Measurements from ENCODE around the gene BCL11B. TPM values are rescaled to one million over a fixed set of nuclear protein-coding genes. Genes with fewer than 3 reads are reported as not detected.

Gene BCL11B
- polyA plus RNA-seq, 4 donors = 0.45 to 5.1 (median 1.5) TPM

- DNase-seq (no peak), FAIRE-seq (no peak)
- Histone ChIP-seq H3K4me3 (ENCODE audit: low read depth in 1 of 3, low read length in 3 of 3) (no peak overlapping the region), H3K27me3 (ENCODE audit: control insufficient read depth in 3 of 3, insufficient read depth in 3 of 3, low read length in 3 of 3) (peaks cover 0 to 2% (median 1%) of the 10 kb centered on the region in 3 donors), H3K27ac (ENCODE audit: low read depth in 1 of 3, low read length in 2 of 3) (no peak overlapping the region), H3K4me1 (ENCODE audit: control insufficient read depth in 3 of 3, insufficient read depth in 2 of 3, low read depth in 1 of 3, low read length in 2 of 3) (no peaks in the 10 kb centered on the region), H3K36me3 (ENCODE audit: control insufficient read depth in 3 of 3, insufficient read depth in 2 of 3, low read depth in 1 of 3, low read length in 3 of 3) (no peaks in the 10 kb centered on the region), H3K9me3 (ENCODE audit: control insufficient read depth in 2 of 2, insufficient read depth in 1 of 2, low read depth in 1 of 2, low read length in 1 of 2) (no peaks in the 10 kb centered on the region)
- WGBS, 3 donors = 91 to 94% (median 94%) methylated on average over 7 to 8 of the region's 8 CpGs
These were observed 123.9 kb downstream of the BCL11B start for GRCh38 chr14:99148131-99148530.

DNA sequence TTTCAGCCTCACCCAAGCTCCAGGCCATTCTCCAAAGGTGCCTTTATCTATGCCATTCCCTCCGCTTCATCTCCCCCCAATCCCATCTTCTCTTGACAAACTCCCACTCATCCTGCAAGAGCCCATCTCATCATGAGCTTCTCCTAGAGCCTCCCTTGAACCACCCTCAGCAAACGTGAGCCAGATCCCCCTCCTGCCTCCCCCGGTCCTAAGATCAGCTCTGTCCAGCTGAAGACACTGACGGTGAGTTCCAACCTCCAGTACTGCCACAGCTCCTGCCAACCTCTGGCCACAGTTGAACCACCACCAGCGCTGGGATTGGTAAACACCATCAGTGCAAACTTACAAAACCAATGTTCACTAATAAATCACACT is 124.6 kb downstream of the BCL11B start:
- 77 to 85% (median 79%) methylated on average over 5 of the region's 5 CpGs for WGBS, 3 donors
- FAIRE-seq (no peak), DNase-seq (no peak)
- H3K27ac ChIP-seq (ENCODE audit: low read depth in 1 of 3, low read length in 2 of 3) = no peak overlapping the region
- H3K36me3 ChIP-seq (ENCODE audit: control insufficient read depth in 3 of 3, insufficient read depth in 2 of 3, low read depth in 1 of 3, low read length in 3 of 3) = no peaks in the 10 kb centered on the region
- H3K4me1 ChIP-seq (ENCODE audit: control insufficient read depth in 3 of 3, insufficient read depth in 2 of 3, low read depth in 1 of 3, low read length in 2 of 3) = no peaks in the 10 kb centered on the region
- no peak overlapping the region for H3K4me3 ChIP-seq (ENCODE audit: low read depth in 1 of 3, low read length in 3 of 3)
- H3K9me3 ChIP-seq (ENCODE audit: control insufficient read depth in 2 of 2, insufficient read depth in 1 of 2, low read depth in 1 of 2, low read length in 1 of 2) = no peaks in the 10 kb centered on the region
- peaks cover 0 to 2% (median 1%) of the 10 kb centered on the region in 3 donors for H3K27me3 ChIP-seq (ENCODE audit: control insufficient read depth in 3 of 3, insufficient read depth in 3 of 3, low read length in 3 of 3)

GRCh38 chr14:99146616-99147365 is 125.2 kb downstream of the BCL11B start:
- H3K4me1 ChIP-seq (ENCODE audit: control insufficient read depth in 3 of 3, insufficient read depth in 2 of 3, low read depth in 1 of 3, low read length in 2 of 3) = no peaks in the 10 kb centered on the region
- H3K27ac ChIP-seq (ENCODE audit: low read depth in 1 of 3, low read length in 2 of 3) = no peak overlapping the region
- DNase-seq (no peak), FAIRE-seq (no peak)
- no peaks in the 10 kb centered on the region for H3K9me3 ChIP-seq (ENCODE audit: control insufficient read depth in 2 of 2, insufficient read depth in 1 of 2, low read depth in 1 of 2, low read length in 1 of 2)
- no peaks in the 10 kb centered on the region for H3K36me3 ChIP-seq (ENCODE audit: control insufficient read depth in 3 of 3, insufficient read depth in 2 of 3, low read depth in 1 of 3, low read length in 3 of 3)
- 86 to 93% (median 89%) methylated on average over 27 of the region's 27 CpGs for WGBS, 3 donors
- H3K27me3 ChIP-seq (ENCODE audit: control insufficient read depth in 3 of 3, insufficient read depth in 3 of 3, low read length in 3 of 3) = peaks cover 0 to 2% (median 1%) of the 10 kb centered on the region in 3 donors
- H3K4me3 ChIP-seq (ENCODE audit: low read depth in 1 of 3, low read length in 3 of 3) = no peak overlapping the region

DNA sequence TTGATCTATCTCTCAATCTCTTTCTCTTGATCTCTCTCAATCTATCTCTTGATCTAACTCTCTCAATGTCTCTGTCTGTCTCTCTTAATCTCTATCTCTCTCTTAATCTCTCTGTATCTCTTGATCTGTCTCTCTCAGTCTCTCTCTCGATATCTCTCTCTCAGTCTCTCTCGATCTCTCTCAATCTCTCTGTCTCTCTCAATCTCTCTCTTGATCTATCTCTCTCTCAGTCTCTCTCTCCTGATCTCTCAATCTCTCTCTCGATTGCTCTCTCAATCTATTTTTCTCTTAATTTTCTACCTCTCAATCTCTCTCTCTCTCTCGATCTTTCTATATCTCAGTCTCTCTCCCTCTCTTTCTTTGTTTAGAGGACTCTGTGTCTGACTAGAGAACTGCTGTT is 126.7 kb downstream of the BCL11B start:
- DNase-seq (no peak), FAIRE-seq (no peak)
- WGBS, 3 donors = 89 to 97% (median 92%) methylated on average over 4 of the region's 4 CpGs
- no peaks in the 10 kb centered on the region for H3K9me3 ChIP-seq (ENCODE audit: control insufficient read depth in 2 of 2, insufficient read depth in 1 of 2, low read depth in 1 of 2, low read length in 1 of 2)
- no peaks in the 10 kb centered on the region for H3K36me3 ChIP-seq (ENCODE audit: control insufficient read depth in 3 of 3, insufficient read depth in 2 of 3, low read depth in 1 of 3, low read length in 3 of 3)
- H3K27me3 ChIP-seq (ENCODE audit: control insufficient read depth in 3 of 3, insufficient read depth in 3 of 3, low read length in 3 of 3) = peaks cover 0 to 2% (median 0%) of the 10 kb centered on the region in 3 donors
- H3K4me3 ChIP-seq (ENCODE audit: low read depth in 1 of 3, low read length in 3 of 3) = no peak overlapping the region
- H3K27ac ChIP-seq (ENCODE audit: low read depth in 1 of 3, low read length in 2 of 3) = no peak overlapping the region
- H3K4me1 ChIP-seq (ENCODE audit: control insufficient read depth in 3 of 3, insufficient read depth in 2 of 3, low read depth in 1 of 3, low read length in 2 of 3) = no peaks in the 10 kb centered on the region

GRCh38 chr14:99143793-99144192 is 128.2 kb downstream of the BCL11B start:
- peak in 1 of 2 donors; percentile 14 for DNase-seq
- FAIRE-seq = no peak
- Histone ChIP-seq H3K9me3 (ENCODE audit: control insufficient read depth in 2 of 2, insufficient read depth in 1 of 2, low read depth in 1 of 2, low read length in 1 of 2) (no peaks in the 10 kb centered on the region), H3K4me3 (ENCODE audit: low read depth in 1 of 3, low read length in 3 of 3) (no peak overlapping the region), H3K36me3 (ENCODE audit: control insufficient read depth in 3 of 3, insufficient read depth in 2 of 3, low read depth in 1 of 3, low read length in 3 of 3) (no peaks in the 10 kb centered on the region), H3K27me3 (ENCODE audit: control insufficient read depth in 3 of 3, insufficient read depth in 3 of 3, low read length in 3 of 3) (no peaks in the 10 kb centered on the region), H3K4me1 (ENCODE audit: control insufficient read depth in 3 of 3, insufficient read depth in 2 of 3, low read depth in 1 of 3, low read length in 2 of 3) (no peaks in the 10 kb centered on the region), H3K27ac (ENCODE audit: low read depth in 1 of 3, low read length in 2 of 3) (no peak overlapping the region)
- 61 to 69% (median 66%) methylated on average over 4 of the region's 4 CpGs for WGBS, 3 donors

DNA sequence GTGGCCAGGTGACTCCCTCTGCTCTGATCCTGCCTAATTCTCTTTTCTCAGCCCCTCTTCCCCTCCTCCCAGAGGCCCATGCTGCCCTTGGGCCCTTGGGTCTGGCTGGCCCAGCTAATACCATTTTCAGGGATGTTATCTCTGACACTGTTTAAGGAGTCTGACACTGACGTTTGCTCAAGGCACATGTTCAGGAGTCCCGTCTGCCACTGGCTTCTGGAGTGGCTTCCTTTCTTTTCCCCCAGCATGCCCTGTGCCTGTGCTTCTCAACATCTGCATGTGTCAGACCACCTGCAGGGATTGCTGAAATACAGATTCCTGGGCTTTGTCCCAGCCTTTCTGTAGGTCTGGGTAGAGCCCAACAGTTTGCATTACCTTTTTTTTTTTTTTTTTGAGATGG is 128.9 kb downstream of the BCL11B start:
- WGBS, 3 donors = 49 to 63% (median 53%) methylated on average over 2 of the region's 2 CpGs
- Histone ChIP-seq H3K4me3 (ENCODE audit: low read depth in 1 of 3, low read length in 3 of 3) (no peak overlapping the region), H3K36me3 (ENCODE audit: control insufficient read depth in 3 of 3, insufficient read depth in 2 of 3, low read depth in 1 of 3, low read length in 3 of 3) (no peaks in the 10 kb centered on the region), H3K9me3 (ENCODE audit: control insufficient read depth in 2 of 2, insufficient read depth in 1 of 2, low read depth in 1 of 2, low read length in 1 of 2) (no peaks in the 10 kb centered on the region), H3K4me1 (ENCODE audit: control insufficient read depth in 3 of 3, insufficient read depth in 2 of 3, low read depth in 1 of 3, low read length in 2 of 3) (no peaks in the 10 kb centered on the region), H3K27me3 (ENCODE audit: control insufficient read depth in 3 of 3, insufficient read depth in 3 of 3, low read length in 3 of 3) (no peaks in the 10 kb centered on the region), H3K27ac (ENCODE audit: low read depth in 1 of 3, low read length in 2 of 3) (no peak overlapping the region)
- FAIRE-seq = no peak
- DNase-seq = no peak

DNA sequence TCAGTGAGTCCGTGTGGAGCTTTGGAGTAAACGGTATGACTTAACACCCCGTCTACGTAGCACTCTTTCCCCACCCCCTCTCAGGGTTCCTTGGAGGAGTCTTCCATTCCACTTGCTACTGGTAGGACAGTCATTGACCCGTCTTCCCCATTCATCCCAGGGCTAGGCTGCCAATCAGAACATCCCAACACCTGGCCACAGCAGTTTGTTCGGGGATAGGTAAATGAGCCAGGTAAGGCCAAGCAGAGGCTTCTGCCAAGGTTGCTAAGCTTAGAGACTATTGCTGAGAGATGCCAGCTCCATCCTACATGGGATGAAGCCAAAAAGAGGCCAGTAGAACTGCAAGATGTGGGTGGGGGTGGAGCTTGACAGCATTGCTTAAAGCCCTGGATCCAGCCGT is 130.8 kb downstream of the BCL11B start:
- no peaks in the 10 kb centered on the region for H3K36me3 ChIP-seq (ENCODE audit: control insufficient read depth in 3 of 3, insufficient read depth in 2 of 3, low read depth in 1 of 3, low read length in 3 of 3)
- H3K27ac ChIP-seq (ENCODE audit: low read depth in 1 of 3, low read length in 2 of 3) = no peak overlapping the region
- no peak overlapping the region for H3K4me3 ChIP-seq (ENCODE audit: low read depth in 1 of 3, low read length in 3 of 3)
- no peaks in the 10 kb centered on the region for H3K27me3 ChIP-seq (ENCODE audit: control insufficient read depth in 3 of 3, insufficient read depth in 3 of 3, low read length in 3 of 3)
- FAIRE-seq (no peak), DNase-seq (no peak)
- 88 to 91% (median 90%) methylated on average over 7 of the region's 7 CpGs for WGBS, 3 donors
- no peaks in the 10 kb centered on the region for H3K4me1 ChIP-seq (ENCODE audit: control insufficient read depth in 3 of 3, insufficient read depth in 2 of 3, low read depth in 1 of 3, low read length in 2 of 3)
- H3K9me3 ChIP-seq (ENCODE audit: control insufficient read depth in 2 of 2, insufficient read depth in 1 of 2, low read depth in 1 of 2, low read length in 1 of 2) = no peaks in the 10 kb centered on the region

DNA sequence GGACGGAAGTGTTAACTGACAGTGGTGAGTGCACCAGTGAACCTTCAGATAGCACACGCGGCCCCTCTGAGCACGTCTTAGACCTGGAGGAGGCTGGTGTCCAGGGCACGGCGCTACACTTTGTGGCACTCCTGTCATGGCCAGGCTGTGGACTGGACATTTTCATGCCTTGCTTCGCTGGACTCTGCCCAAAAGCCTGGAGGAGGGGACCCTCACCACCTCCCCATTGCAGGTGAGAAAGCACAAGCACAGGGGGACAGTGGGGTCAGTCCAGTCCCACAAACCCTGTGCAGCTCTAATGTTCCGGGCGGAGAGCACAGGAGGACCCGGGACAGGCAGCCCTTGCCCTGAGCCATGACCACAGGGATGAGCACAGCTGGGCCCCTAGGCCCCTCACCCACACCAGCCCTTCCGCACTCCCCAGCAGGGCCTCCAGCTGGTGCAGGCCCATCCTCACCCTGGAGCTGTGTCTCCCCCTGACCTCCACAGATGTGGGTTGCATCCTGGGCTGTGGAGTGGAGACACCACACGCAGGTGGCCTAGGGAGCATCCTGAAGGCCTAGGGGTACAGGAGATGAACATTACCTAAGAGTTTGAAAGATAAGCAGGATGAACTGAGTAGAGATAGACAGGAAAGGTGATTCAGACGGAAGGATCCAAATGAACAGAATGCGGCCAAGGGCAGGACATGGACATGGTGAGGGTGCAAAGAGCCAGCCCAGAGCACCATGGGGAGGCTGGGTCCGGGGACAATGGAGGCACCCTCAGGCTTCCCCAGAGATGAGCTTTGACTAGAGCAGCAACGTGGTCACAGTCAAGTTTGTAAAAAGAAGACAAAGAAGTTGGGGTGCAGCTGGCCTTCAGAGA is 132.8 kb downstream of the BCL11B start:
- 91 to 95% (median 93%) methylated on average over 16 of the region's 16 CpGs for WGBS, 3 donors
- DNase-seq (no peak), FAIRE-seq (no peak)
- Histone ChIP-seq H3K36me3 (ENCODE audit: control insufficient read depth in 3 of 3, insufficient read depth in 2 of 3, low read depth in 1 of 3, low read length in 3 of 3) (no peaks in the 10 kb centered on the region), H3K4me3 (ENCODE audit: low read depth in 1 of 3, low read length in 3 of 3) (no peak overlapping the region), H3K4me1 (ENCODE audit: control insufficient read depth in 3 of 3, insufficient read depth in 2 of 3, low read depth in 1 of 3, low read length in 2 of 3) (no peaks in the 10 kb centered on the region), H3K27ac (ENCODE audit: low read depth in 1 of 3, low read length in 2 of 3) (no peak overlapping the region), H3K9me3 (ENCODE audit: control insufficient read depth in 2 of 2, insufficient read depth in 1 of 2, low read depth in 1 of 2, low read length in 1 of 2) (no peaks in the 10 kb centered on the region), H3K27me3 (ENCODE audit: control insufficient read depth in 3 of 3, insufficient read depth in 3 of 3, low read length in 3 of 3) (no peaks in the 10 kb centered on the region)
